PC-9 (cell line): ENCODE results near the gene NEB. TPM values are rescaled to one million over a fixed set of nuclear protein-coding genes. Genes with fewer than 3 reads are reported as not detected.
"Not testable (repeated sequence)": the region's sequence is repeated elsewhere in the genome, so short reads cannot be mapped to it uniquely, and the experiment has no call there.

Source experiments
- BruUV-seq: library from RNA; stranded (reverse); fragments of 400-500 nt; replicated peaks from 2 replicates; lab custom pipeline; 2021; lab: Mats Ljungman, UMichigan
- CTCF ChIA-PET: fragments of 300-600 bp; sonication (Branson Sonifier 250); formaldehyde crosslinking; loops from one replicate; lab custom pipeline; 2022; ENCODE audit warnings: antibody characterized with exemption; lab: Charles Lee
- POLR2A ChIA-PET: fragments of 300-600 bp; sonication (Branson Sonifier 250); formaldehyde crosslinking; loops from one replicate; lab custom pipeline; 2022; ENCODE audit warnings: antibody characterized with exemption; ENCODE audit not compliant: unreplicated experiment; lab: Charles Lee
- DNase-seq, 2 experiments: peaks; one replicate each; pipeline versions ENCODE4 v3.0.0 to v3.0.0-alpha.2; 2015 to 2022; ENCODE audit warnings: mixed read lengths in 1 of 2
- H2AFZ ChIP-seq: fragments of 200-600 bp; sonication (generic); 2 replicates; pipeline ENCODE4 v1.8.1; 2017; ENCODE audit warnings: antibody characterized with exemption
- H3F3A ChIP-seq: fragments of 200-600 bp; sonication (generic); 2 replicates; pipeline ENCODE4 v1.8.1; 2017; ENCODE audit warnings: antibody characterized with exemption, mild to moderate bottlenecking, low read depth; ENCODE audit not compliant: insufficient read depth
- H3K27ac ChIP-seq: fragments of 200-600 bp; sonication (generic); 2 replicates; pipeline ENCODE4 v1.6.1; 2016; ENCODE audit warnings: mixed run types
- H3K27me3 ChIP-seq: fragments of 200-600 bp; sonication (generic); 2 replicates; pipeline ENCODE4 v1.6.1; 2016; ENCODE audit warnings: low read depth, mixed run types; ENCODE audit not compliant: insufficient read depth
- H3K36me3 ChIP-seq: fragments of 200-600 bp; sonication (generic); 2 replicates; pipeline ENCODE4 v1.6.1; 2016; ENCODE audit warnings: low read depth, mixed run types
- H3K4me1 ChIP-seq: fragments of 200-600 bp; sonication (generic); replicated peaks from 2 replicates; pipeline ENCODE4 v1.6.1; 2016; ENCODE audit warnings: mixed run types; ENCODE audit not compliant: insufficient read depth
- H3K4me2 ChIP-seq: fragments of 200-600 bp; sonication (generic); 2 replicates; pipeline ENCODE4 v1.6.1; 2017; ENCODE audit warnings: mixed run types
- H3K4me3 ChIP-seq: fragments of 200-600 bp; sonication (generic); 2 replicates; pipeline ENCODE4 v1.6.1; 2016; ENCODE audit warnings: mixed run types
- H3K79me2 ChIP-seq: fragments of 200-600 bp; sonication (generic); 2 replicates; pipeline ENCODE4 v1.6.1; 2017; ENCODE audit warnings: low read depth, mixed run types
- H3K9me2 ChIP-seq: fragments of 200-600 bp; sonication (generic); 2 replicates; pipeline ENCODE4 v1.8.1; 2017; ENCODE audit warnings: mild to moderate bottlenecking; ENCODE audit not compliant: insufficient read depth
- H3K9me3 ChIP-seq: fragments of 200-600 bp; sonication (generic); 2 replicates; pipeline ENCODE4 v1.8.1; 2016; ENCODE audit warnings: low read depth; ENCODE audit not compliant: insufficient read depth
- H4K20me1 ChIP-seq: fragments of 200-600 bp; sonication (generic); 2 replicates; pipeline ENCODE4 v1.8.1; 2017; ENCODE audit not compliant: insufficient read depth
- CTCF ChIP-seq: fragments of 200-600 bp; sonication (generic); conservative IDR thresholded peaks from 2 replicates; pipeline ENCODE4 v1.6.1; 2017; ENCODE audit warnings: mixed run types, antibody characterized with exemption, mild to moderate bottlenecking, moderate library complexity
- EZH2 ChIP-seq: fragments of 200-600 bp; sonication (generic); IDR thresholded peaks from 2 replicates; pipeline ENCODE4 v1.8.0; 2017; ENCODE audit warnings: antibody characterized with exemption, low read depth
- intact Hi-C: fragments of 100-400 bp; cut with micrococcal nuclease; formaldehyde crosslinking; loops from one replicate; pipeline ENCODE4 v1.10.0; 2022; ENCODE audit not compliant: unreplicated experiment
- total RNA-seq: library from RNA; stranded (reverse); gene quantifications from 2 replicates; pipeline ENCODE4 v1.2.3, GENCODE V29; 2021

NEB gene
- total RNA-seq, 1 experiment from 2014 or later = 0.15 TPM

DNA sequence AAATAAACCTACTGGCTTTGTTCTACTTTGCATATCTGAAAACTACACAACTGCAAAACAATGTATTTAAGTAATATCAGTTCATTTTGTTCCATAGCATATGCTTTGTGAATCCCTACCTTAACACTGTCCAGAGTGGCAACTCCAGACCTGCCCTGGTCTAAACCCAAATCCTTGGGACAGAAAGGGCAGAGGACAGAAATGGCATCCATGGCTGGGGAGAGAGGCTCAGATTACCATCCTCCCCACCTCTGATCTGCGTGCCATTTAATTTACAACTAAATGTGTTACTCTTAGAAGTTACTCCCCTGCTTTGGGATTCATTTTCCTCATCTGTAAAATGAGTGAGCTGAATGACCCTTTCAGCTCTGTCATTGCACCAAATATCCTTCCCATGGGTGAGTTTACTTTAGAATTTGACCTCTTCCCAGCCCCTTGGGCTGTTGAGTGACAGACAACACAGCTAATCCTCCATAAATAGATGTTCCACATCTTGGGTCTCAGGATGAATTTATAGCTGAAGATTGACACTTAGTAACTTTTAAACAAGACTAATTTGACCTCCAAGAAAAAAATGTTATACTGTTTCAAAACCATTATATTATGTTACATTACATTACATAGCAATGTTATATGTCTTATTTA is 20.1 kb upstream of the NEB start:
- Histone ChIP-seq H3K9me2 (no peaks in the 10 kb centered on the region), H3K4me2 (no peak overlapping the region), H3K9me3 (no peaks in the 10 kb centered on the region), H2AFZ (no peak overlapping the region), H3K27me3 (no peaks in the 10 kb centered on the region), H4K20me1 (no peaks in the 10 kb centered on the region), H3K36me3 (no peaks in the 10 kb centered on the region), H3K27ac (no peak overlapping the region), H3K4me3 (no peak overlapping the region), H3K4me1 (no peaks in the 10 kb centered on the region), H3K79me2 (no peaks in the 10 kb centered on the region), H3F3A (no peaks in the 10 kb centered on the region)
- ChIA-PET CTCF (no interaction called here), POLR2A (no interaction called here)
- TF ChIP-seq EZH2 (no peak), CTCF (no peak)
- intact Hi-C loops = no loop called here
- no peak for DNase-seq
- BruUV-seq = no TSS peak

GRCh38 chr2:151753540-151753939 is 19.3 kb upstream of the NEB start:
- Histone ChIP-seq H3K9me3 (no peaks in the 10 kb centered on the region), H3F3A (no peaks in the 10 kb centered on the region), H2AFZ (no peak overlapping the region), H3K9me2 (no peaks in the 10 kb centered on the region), H3K27ac (no peak overlapping the region), H3K4me2 (no peak overlapping the region), H3K4me1 (no peaks in the 10 kb centered on the region), H3K4me3 (no peak overlapping the region), H3K36me3 (no peaks in the 10 kb centered on the region), H3K79me2 (no peaks in the 10 kb centered on the region), H3K27me3 (no peaks in the 10 kb centered on the region), H4K20me1 (no peaks in the 10 kb centered on the region)
- ChIA-PET CTCF (no interaction called here), POLR2A (no interaction called here)
- intact Hi-C loops = no loop called here
- no peak for DNase-seq
- BruUV-seq = no TSS peak
- TF ChIP-seq CTCF (no peak), EZH2 (no peak)

- H4K20me1 ChIP-seq, intact Hi-C loops, H2AFZ ChIP-seq, H3K27ac ChIP-seq, H3F3A ChIP-seq, H3K4me3 ChIP-seq, CTCF ChIA-PET, POLR2A ChIA-PET, DNase-seq, H3K79me2 ChIP-seq, H3K36me3 ChIP-seq, H3K9me3 ChIP-seq, BruUV-seq, H3K27me3 ChIP-seq, H3K9me2 ChIP-seq, H3K4me2 ChIP-seq, H3K4me1 ChIP-seq: not testable (repeated sequence)
Observed at GRCh38 chr2:151745261-151745660, 11.0 kb upstream of the NEB start.
